Measurements from ENCODE around the gene DACT3. TPM values are rescaled to one million over a fixed set of nuclear protein-coding genes. Genes with fewer than 3 reads are reported as not detected.
A peak's percentile ranks its signal among the peaks of the same experiment; 100 is the strongest.

The DACT3 gene
- 100 to 1,000 TPM in 1 of 2 donors, 10 to 100 TPM in 1; 84.1 to 216 TPM for total RNA-seq
- 10 to 100 TPM; 24.4 to 47.0 TPM for polyA plus RNA-seq
- long read RNA-seq, donor 1, partial matches to known transcripts: 1 of 52 reads
- long read RNA-seq, donor 1, other reads (novel, unspliced or antisense): 47 of 52 reads
- long read RNA-seq, donor 2, transcript DACT3-202 (4 exons, 2,834 nt): major isoform, 30 of 71 reads
- long read RNA-seq, donor 2, partial matches to known transcripts: 7 of 71 reads
- long read RNA-seq, donor 2, other reads (novel, unspliced or antisense): 33 of 71 reads

GRCh38 chr19:46661020-46661731 lies at the start of gene DACT3:
Gene DACT3, minus strand, starts transcription at chr19:46661182. Its CDS starts 118 bp downstream, at chr19:46661064.
- DNase-seq (peak; percentile 100), ATAC-seq (ENCODE audit: low FRiP score) (peak; percentile 96)
- Histone ChIP-seq H3K36me3 (ENCODE audit: control insufficient read depth in 1 of 2, insufficient read depth in 2 of 2, low read length in 1 of 2) (no peaks in the 10 kb centered on the region), H3K27ac (ENCODE audit: low read depth in 1 of 2, low read length in 2 of 2) (peak within 1 kb of the TSS; percentile 34 to 93), H3K27me3 (ENCODE audit: control insufficient read depth in 1 of 2, insufficient read depth in 2 of 2, low read length in 1 of 2) (no peaks in the 10 kb centered on the region), H3K4me3 (ENCODE audit: low read length in 2 of 2) (peak within 1 kb of the TSS; percentile 51 to 75), H3K9me3 (ENCODE audit: control insufficient read depth, low read length) (no peaks in the 10 kb centered on the region), H3K4me1 (ENCODE audit: control insufficient read depth in 1 of 2, insufficient read depth in 2 of 2, low read length in 2 of 2) (no peaks in the 10 kb centered on the region)
- intact Hi-C loops (cut with DNase I): no loop called here
- WGBS, 2 donors: 0 to 1% methylated on average over 46 to 61 of the region's 61 CpGs

GRCh38 chr19:46710687-46711086 lies 49.7 kb upstream of the DACT3 start:
- no peak for DNase-seq
- H3K4me3 ChIP-seq (ENCODE audit: low read length in 2 of 2): no peak overlapping the region
- no peak overlapping the region for H3K27ac ChIP-seq (ENCODE audit: low read depth in 1 of 2, low read length in 2 of 2)
- peaks cover 0 to 2% of the 10 kb centered on the region in 2 donors for H3K36me3 ChIP-seq (ENCODE audit: control insufficient read depth in 1 of 2, insufficient read depth in 2 of 2, low read length in 1 of 2)
- H3K4me1 ChIP-seq (ENCODE audit: control insufficient read depth in 1 of 2, insufficient read depth in 2 of 2, low read length in 2 of 2): peaks cover 0 to 3% of the 10 kb centered on the region in 2 donors
- 83 to 86% methylated on average over 24 to 25 of the region's 25 CpGs for WGBS, 2 donors
- H3K27me3 ChIP-seq (ENCODE audit: control insufficient read depth in 1 of 2, insufficient read depth in 2 of 2, low read length in 1 of 2): no peaks in the 10 kb centered on the region
- no peak for ATAC-seq (ENCODE audit: low FRiP score)
- no peaks in the 10 kb centered on the region for H3K9me3 ChIP-seq (ENCODE audit: control insufficient read depth, low read length)
- intact Hi-C loops (cut with DNase I): no loop called here

- Histone ChIP-seq H3K9me3 (ENCODE audit: control insufficient read depth, low read length) (no peaks in the 10 kb centered on the region), H3K36me3 (ENCODE audit: control insufficient read depth in 1 of 2, insufficient read depth in 2 of 2, low read length in 1 of 2) (peaks cover 2 to 5% of the 10 kb centered on the region in 2 donors), H3K27me3 (ENCODE audit: control insufficient read depth in 1 of 2, insufficient read depth in 2 of 2, low read length in 1 of 2) (no peaks in the 10 kb centered on the region), H3K27ac (ENCODE audit: low read depth in 1 of 2, low read length in 2 of 2) (no peak overlapping the region), H3K4me1 (ENCODE audit: control insufficient read depth in 1 of 2, insufficient read depth in 2 of 2, low read length in 2 of 2) (no peaks in the 10 kb centered on the region), H3K4me3 (ENCODE audit: low read length in 2 of 2) (no peak overlapping the region)
- WGBS, 2 donors: 46 to 48% methylated on average over 20 to 21 of the region's 21 CpGs
- intact Hi-C loops (cut with DNase I): loop anchor here in 1 of 2 donors (2.0 kb wide), 1 partner anchor 24 kb away; no protein-coding TSS in a partner anchor
- ATAC-seq (ENCODE audit: low FRiP score) (peak; percentile 83), DNase-seq (peak; percentile 81 to 95)
Observed at GRCh38 chr19:46704379-46705076, 43.5 kb upstream of the DACT3 start.

GRCh38 chr19:46700704-46701103 lies 39.7 kb upstream of the DACT3 start:
- 91 to 94% methylated on average over 13 of the region's 13 CpGs for WGBS, 2 donors

GRCh38 chr19:46698395-46699321 lies 37.7 kb upstream of the DACT3 start:
- 92 to 95% methylated on average over 11 of the region's 11 CpGs for WGBS, 2 donors
- ATAC-seq (ENCODE audit: low FRiP score) (no peak), DNase-seq (no peak)
- H3K4me1 ChIP-seq (ENCODE audit: control insufficient read depth in 1 of 2, insufficient read depth in 2 of 2, low read length in 2 of 2): no peaks in the 10 kb centered on the region
- no peaks in the 10 kb centered on the region for H3K27me3 ChIP-seq (ENCODE audit: control insufficient read depth in 1 of 2, insufficient read depth in 2 of 2, low read length in 1 of 2)
- H3K4me3 ChIP-seq (ENCODE audit: low read length in 2 of 2): no peak overlapping the region
- H3K9me3 ChIP-seq (ENCODE audit: control insufficient read depth, low read length): no peaks in the 10 kb centered on the region
- intact Hi-C loops (cut with DNase I): no loop called here
- no peak overlapping the region for H3K27ac ChIP-seq (ENCODE audit: low read depth in 1 of 2, low read length in 2 of 2)
- peaks cover 6% of the 10 kb centered on the region in 2 donors for H3K36me3 ChIP-seq (ENCODE audit: control insufficient read depth in 1 of 2, insufficient read depth in 2 of 2, low read length in 1 of 2)

More at GRCh38 chr19:46700704-46701103, 39.7 kb upstream of the DACT3 start:
- H3K36me3 ChIP-seq (ENCODE audit: control insufficient read depth in 1 of 2, insufficient read depth in 2 of 2, low read length in 1 of 2): peaks cover 4 to 6% of the 10 kb centered on the region in 2 donors
- no peaks in the 10 kb centered on the region for H3K27me3 ChIP-seq (ENCODE audit: control insufficient read depth in 1 of 2, insufficient read depth in 2 of 2, low read length in 1 of 2)
- DNase-seq (no peak), ATAC-seq (ENCODE audit: low FRiP score) (no peak)
- no peak overlapping the region for H3K4me3 ChIP-seq (ENCODE audit: low read length in 2 of 2)
- no peaks in the 10 kb centered on the region for H3K9me3 ChIP-seq (ENCODE audit: control insufficient read depth, low read length)
- H3K4me1 ChIP-seq (ENCODE audit: control insufficient read depth in 1 of 2, insufficient read depth in 2 of 2, low read length in 2 of 2): no peaks in the 10 kb centered on the region
- intact Hi-C loops (cut with DNase I): no loop called here
- no peak overlapping the region for H3K27ac ChIP-seq (ENCODE audit: low read depth in 1 of 2, low read length in 2 of 2)

GRCh38 chr19:46697204-46697960 lies 36.4 kb upstream of the DACT3 start:
- H3K36me3 ChIP-seq (ENCODE audit: control insufficient read depth in 1 of 2, insufficient read depth in 2 of 2, low read length in 1 of 2): peaks cover 6% of the 10 kb centered on the region in 2 donors
- no peak overlapping the region for H3K27ac ChIP-seq (ENCODE audit: low read depth in 1 of 2, low read length in 2 of 2)
- intact Hi-C loops (cut with DNase I): no loop called here
- no peaks in the 10 kb centered on the region for H3K27me3 ChIP-seq (ENCODE audit: control insufficient read depth in 1 of 2, insufficient read depth in 2 of 2, low read length in 1 of 2)
- 38 to 49% methylated on average over 38 to 39 of the region's 39 CpGs for WGBS, 2 donors
- H3K4me1 ChIP-seq (ENCODE audit: control insufficient read depth in 1 of 2, insufficient read depth in 2 of 2, low read length in 2 of 2): no peaks in the 10 kb centered on the region
- no peak overlapping the region for H3K4me3 ChIP-seq (ENCODE audit: low read length in 2 of 2)
- ATAC-seq (ENCODE audit: low FRiP score): peak; percentile 91
- peak; percentile 91 to 97 for DNase-seq
- no peaks in the 10 kb centered on the region for H3K9me3 ChIP-seq (ENCODE audit: control insufficient read depth, low read length)

- no peak overlapping the region for H3K4me3 ChIP-seq (ENCODE audit: low read length in 2 of 2)
- WGBS, 2 donors: 88 to 92% methylated on average over 9 of the region's 9 CpGs
- H3K27me3 ChIP-seq (ENCODE audit: control insufficient read depth in 1 of 2, insufficient read depth in 2 of 2, low read length in 1 of 2): no peaks in the 10 kb centered on the region
- H3K9me3 ChIP-seq (ENCODE audit: control insufficient read depth, low read length): no peaks in the 10 kb centered on the region
- H3K4me1 ChIP-seq (ENCODE audit: control insufficient read depth in 1 of 2, insufficient read depth in 2 of 2, low read length in 2 of 2): no peaks in the 10 kb centered on the region
- DNase-seq: no peak
- ATAC-seq (ENCODE audit: low FRiP score): no peak
- intact Hi-C loops (cut with DNase I): no loop called here
- no peak overlapping the region for H3K27ac ChIP-seq (ENCODE audit: low read depth in 1 of 2, low read length in 2 of 2)
- peaks cover 6 to 11% of the 10 kb centered on the region in 2 donors for H3K36me3 ChIP-seq (ENCODE audit: control insufficient read depth in 1 of 2, insufficient read depth in 2 of 2, low read length in 1 of 2)
Observed at GRCh38 chr19:46696866-46697203, 35.9 kb upstream of the DACT3 start.

Data from aorta (tissue), 5 donors.